ENCODE data around the gene TMEM39B. TPM values are rescaled to one million over a fixed set of nuclear protein-coding genes. Genes with fewer than 3 reads are reported as not detected.

TMEM39B gene
- total RNA-seq, 6 experiments from 2014 or later = 17.6 to 23.2 (median 20.8) TPM

- Mint-ChIP-seq H3K36me3 (ENCODE audit: low read depth) (no peaks in the 10 kb centered on the region), H3K27me3 (ENCODE audit: insufficient read depth) (peaks cover 18% of the 10 kb centered on the region), H3K4me1 (ENCODE audit: low read depth) (peaks cover 57% of the 10 kb centered on the region), H3K4me3 (peak overlapping the region; percentile 1; the same call in 1 of the 2 replicates), H3K27ac (peak overlapping the region; percentile 63), H3K9me3 (no peaks in the 10 kb centered on the region)
- peak; percentile 68 for DNase-seq
- TF ChIP-seq CTCF (IDR thresholded peaks at IDR 0.05) = no peak
Measured at GRCh38 chr1:32068957-32069588, 3.7 kb upstream of the TMEM39B start.

GRCh38 chr1:32071758-32072621 is 749 bp upstream of the TMEM39B start:
- peak; percentile 13; the same call in 1 of the 2 replicates for TF ChIP-seq CTCF (IDR thresholded peaks at IDR 0.05)
- Mint-ChIP-seq H3K9me3 (no peaks in the 10 kb centered on the region), H3K27me3 (ENCODE audit: insufficient read depth) (peaks cover 18% of the 10 kb centered on the region), H3K27ac (peak overlapping the region; percentile 92), H3K4me1 (ENCODE audit: low read depth) (peaks cover 66% of the 10 kb centered on the region), H3K4me3 (peak overlapping the region; percentile 98), H3K36me3 (ENCODE audit: low read depth) (peaks cover 11% of the 10 kb centered on the region)
- DNase-seq = peak; percentile 66

- TF ChIP-seq CTCF (IDR thresholded peaks at IDR 0.05) = peak; percentile 61
- H3K36me3 Mint-ChIP-seq (ENCODE audit: low read depth) = peaks cover 15% of the 10 kb centered on the region
- H3K27ac Mint-ChIP-seq = peak overlapping the region; percentile 92
- H3K27me3 Mint-ChIP-seq (ENCODE audit: insufficient read depth) = peaks cover 15% of the 10 kb centered on the region
- peaks cover 58% of the 10 kb centered on the region for H3K4me1 Mint-ChIP-seq (ENCODE audit: low read depth)
- H3K4me3 Mint-ChIP-seq = peak overlapping the region; percentile 98
- no peaks in the 10 kb centered on the region for H3K9me3 Mint-ChIP-seq
- no peak for DNase-seq
Measured at GRCh38 chr1:32073299-32074229, 825 bp downstream of the TMEM39B start.

- TF ChIP-seq CTCF (IDR thresholded peaks at IDR 0.05) = no peak
- no peak overlapping the region for H3K4me3 Mint-ChIP-seq
- H3K4me1 Mint-ChIP-seq (ENCODE audit: low read depth) = peaks cover 48% of the 10 kb centered on the region
- DNase-seq = no peak
- no peak overlapping the region for H3K27ac Mint-ChIP-seq
- H3K9me3 Mint-ChIP-seq = no peaks in the 10 kb centered on the region
- peaks cover 15% of the 10 kb centered on the region for H3K36me3 Mint-ChIP-seq (ENCODE audit: low read depth)
- H3K27me3 Mint-ChIP-seq (ENCODE audit: insufficient read depth) = peaks cover 10% of the 10 kb centered on the region
Measured at GRCh38 chr1:32074841-32075240, 2.1 kb downstream of the TMEM39B start.

GRCh38 chr1:32077451-32077850 is 4.7 kb downstream of the TMEM39B start:
- H3K4me3 Mint-ChIP-seq = no peak overlapping the region
- no peak overlapping the region for H3K27ac Mint-ChIP-seq

More at GRCh38 chr1:32077451-32077850, 4.7 kb downstream of the TMEM39B start:
- no peak for DNase-seq
- peaks cover 29% of the 10 kb centered on the region for H3K4me1 Mint-ChIP-seq (ENCODE audit: low read depth)
- no peak for TF ChIP-seq CTCF (IDR thresholded peaks at IDR 0.05)
- H3K27me3 Mint-ChIP-seq (ENCODE audit: insufficient read depth) = peaks cover 4% of the 10 kb centered on the region
- no peaks in the 10 kb centered on the region for H3K9me3 Mint-ChIP-seq
- peaks cover 25% of the 10 kb centered on the region for H3K36me3 Mint-ChIP-seq (ENCODE audit: low read depth)

Data from HFFc6 (cell line).